NCI-H1417 (cell line): ENCODE data around the gene FASTKD1.
"Not testable (repeated sequence)": the region's sequence is repeated elsewhere in the genome, so short reads cannot be mapped to it uniquely, and the experiment has no call there.

Source experiments
- DNase-seq, 3 experiments: peaks; one replicate each; lab custom pipeline; 2025; lab: John Stamatoyannopoulos, UW

Gene FASTKD1

GRCh38 chr2:169570752-169571151, 2.9 kb downstream of the FASTKD1 start:
- not testable (repeated sequence) for DNase-seq

- DNase-seq = no peak
These were observed 3.7 kb downstream of the FASTKD1 start for GRCh38 chr2:169569948-169570347.

DNA sequence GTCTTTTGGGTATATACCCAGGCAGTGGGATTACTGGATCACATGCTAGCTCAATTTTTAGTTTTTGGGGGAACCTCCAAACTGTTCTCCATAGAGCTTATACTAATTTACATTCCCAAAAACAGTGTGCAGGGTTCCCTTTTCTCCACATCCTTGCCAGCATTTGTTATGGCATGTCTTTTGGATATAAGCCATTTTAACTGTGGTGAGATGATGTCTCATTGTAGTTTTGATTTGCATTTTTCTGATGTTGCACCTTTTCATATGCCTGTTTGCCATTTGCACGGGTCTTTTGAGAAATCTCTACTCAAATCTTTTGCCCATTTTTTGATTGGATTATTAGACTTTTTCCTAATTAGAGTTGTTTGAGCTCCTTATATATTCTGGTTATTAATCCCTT, 8.0 kb downstream of the FASTKD1 start:
- no peak for DNase-seq

DNA sequence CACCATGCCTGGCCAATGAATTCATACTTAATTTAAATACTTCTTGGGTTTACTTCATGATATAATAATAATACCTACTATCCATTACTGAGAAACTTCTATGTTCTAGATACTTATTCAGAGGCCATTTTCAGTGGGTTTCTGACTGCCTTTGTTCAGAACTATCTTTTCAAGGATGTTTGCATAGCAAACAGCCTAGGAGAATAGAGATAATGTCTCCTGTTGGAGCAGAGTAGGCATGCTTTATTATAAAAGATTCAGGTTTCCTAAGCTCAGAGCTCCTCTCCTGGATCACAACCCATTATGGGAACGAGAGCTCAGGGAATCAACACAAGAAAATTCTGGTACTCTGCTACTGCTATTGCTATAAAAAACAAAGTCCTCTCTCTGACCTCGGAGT, 11.1 kb downstream of the FASTKD1 start:
- DNase-seq = no peak

DNA sequence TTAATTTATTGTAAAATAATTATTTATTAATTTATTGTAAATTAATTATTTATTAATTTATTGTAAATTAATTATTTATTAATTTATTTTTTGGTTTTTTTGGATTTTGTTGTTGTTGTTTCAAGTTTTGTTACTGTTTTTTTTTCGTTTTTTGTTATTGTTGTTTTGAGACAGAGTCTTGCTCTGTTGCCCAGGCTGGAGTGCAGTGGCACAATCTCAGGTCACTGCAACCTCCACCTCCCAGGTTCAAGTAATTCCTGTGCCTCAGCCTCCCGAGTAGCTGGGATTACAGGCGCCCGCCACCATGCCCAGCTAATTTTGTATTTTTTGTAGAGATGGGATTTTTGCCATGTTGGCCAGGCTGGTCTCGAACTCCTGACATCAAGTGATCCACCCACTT, 11.6 kb downstream of the FASTKD1 start:
- DNase-seq = not testable (repeated sequence)

DNA sequence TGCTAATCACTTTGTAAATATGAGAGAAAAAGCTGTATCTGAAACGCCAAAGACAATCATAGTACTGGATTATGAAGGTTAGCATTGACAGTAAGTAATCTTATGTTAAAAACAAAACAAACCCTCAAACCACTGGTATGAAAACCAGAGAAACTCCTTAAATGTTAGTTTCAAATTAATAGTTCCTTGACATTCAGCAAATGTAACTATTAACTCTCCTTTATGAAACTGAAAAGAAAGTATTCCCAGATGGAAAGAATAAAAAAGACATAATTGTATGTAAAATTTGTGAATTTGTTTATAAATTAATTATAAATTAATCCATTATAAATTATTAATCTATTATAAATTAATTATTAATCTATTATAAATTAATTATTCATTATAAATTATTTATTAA, 12.3 kb downstream of the FASTKD1 start:
- no peak for DNase-seq

DNA sequence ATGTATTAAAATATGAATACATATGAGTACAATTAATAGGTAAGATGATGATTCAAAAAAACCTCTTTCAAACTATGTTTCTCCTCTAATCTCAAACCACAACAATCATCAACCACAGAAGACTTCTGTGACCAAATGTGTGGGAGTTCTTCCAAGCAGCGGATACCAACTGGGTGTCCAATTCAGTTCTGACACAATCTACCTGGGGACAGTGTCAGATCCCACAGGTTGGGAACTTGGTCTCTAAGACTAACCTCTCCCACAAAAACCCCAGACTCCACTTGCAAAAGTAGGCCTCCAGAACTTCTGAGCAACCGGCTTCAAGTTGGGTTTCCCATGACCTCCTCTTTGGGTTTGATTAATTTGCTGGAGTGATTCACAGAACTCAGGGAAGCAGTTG, 26.9 kb downstream of the FASTKD1 start:
- no peak for DNase-seq

DNA sequence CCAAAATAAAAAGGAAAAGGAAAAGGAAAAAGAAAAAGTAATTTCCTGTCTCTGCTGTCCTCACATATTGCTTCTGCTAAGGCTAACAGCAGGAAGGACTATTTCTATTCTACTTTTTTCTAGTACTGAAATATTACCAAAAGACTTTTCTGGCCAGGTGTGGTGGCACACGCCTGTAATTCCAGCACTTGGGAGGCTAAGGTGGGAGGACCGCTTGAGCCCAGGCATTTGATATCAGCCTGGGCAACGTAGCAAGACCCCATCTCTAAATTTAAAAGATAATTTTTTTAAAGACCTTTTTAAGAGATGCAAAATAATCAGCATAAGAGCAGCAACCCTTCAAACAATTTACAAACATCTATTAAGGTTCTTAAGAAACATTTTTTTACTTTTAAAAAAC, 31.2 kb downstream of the FASTKD1 start:
- no peak for DNase-seq

DNA sequence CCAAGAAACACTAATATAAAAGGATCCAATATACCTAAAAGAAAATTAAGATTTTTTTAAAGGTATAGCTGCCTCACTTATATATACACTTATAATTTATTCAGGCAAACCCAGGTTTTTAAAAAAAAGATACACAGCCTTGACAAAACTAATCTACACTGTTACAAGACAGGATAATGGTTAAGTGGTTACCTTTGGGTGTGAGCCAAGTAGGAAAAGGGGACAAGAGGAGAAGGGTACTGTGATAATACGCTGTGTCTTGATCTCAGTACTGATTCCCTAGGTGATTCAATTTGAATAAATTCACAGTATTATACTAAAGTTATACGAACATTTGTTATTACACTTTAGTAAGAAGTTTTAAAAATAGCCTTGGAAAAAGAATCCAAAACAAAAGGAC, 33.5 kb downstream of the FASTKD1 start:
- DNase-seq = no peak

DNA sequence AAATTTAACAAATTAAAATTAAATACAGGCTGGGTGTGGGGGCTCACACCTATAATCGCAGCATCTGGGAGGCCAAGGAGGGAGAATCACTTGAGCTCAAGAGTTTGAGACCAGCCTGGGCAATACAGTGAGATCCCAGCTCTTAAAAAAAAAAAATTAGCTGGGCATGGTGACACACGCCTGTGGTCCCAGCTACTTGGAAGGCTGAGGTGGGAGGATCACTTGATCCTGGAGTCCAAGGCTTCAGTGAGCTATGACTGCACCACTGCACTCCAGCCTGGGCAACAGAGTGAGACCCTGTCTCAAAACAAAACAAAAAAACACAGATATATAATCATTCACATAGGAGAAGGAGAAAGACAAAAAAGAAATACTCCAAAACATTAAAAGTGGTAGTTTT, 34.2 kb downstream of the FASTKD1 start:
- DNase-seq = not testable (repeated sequence)

GRCh38 chr2:169528271-169528701, 45.4 kb downstream of the FASTKD1 start:
- DNase-seq = peak; percentile 1 to 54 (median 8)

DNA sequence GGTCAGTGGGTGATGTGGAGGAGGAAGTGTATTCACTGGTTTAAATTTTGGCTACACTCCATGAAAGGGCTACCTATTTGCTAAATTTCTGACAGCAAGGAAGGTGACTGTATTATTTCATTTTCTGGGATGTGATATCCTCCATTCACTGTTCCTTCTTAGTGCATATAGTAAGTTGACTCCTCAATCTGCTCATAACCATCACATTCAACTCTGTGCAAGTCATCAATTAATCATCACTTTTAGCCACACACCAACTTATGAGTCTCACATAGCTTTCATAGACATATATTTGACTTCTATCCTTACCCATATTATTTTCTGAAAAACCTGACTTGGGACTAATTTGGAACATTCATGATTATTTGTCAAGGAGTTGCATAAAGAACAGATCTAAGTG, 47.2 kb downstream of the FASTKD1 start:
- no peak for DNase-seq

DNA sequence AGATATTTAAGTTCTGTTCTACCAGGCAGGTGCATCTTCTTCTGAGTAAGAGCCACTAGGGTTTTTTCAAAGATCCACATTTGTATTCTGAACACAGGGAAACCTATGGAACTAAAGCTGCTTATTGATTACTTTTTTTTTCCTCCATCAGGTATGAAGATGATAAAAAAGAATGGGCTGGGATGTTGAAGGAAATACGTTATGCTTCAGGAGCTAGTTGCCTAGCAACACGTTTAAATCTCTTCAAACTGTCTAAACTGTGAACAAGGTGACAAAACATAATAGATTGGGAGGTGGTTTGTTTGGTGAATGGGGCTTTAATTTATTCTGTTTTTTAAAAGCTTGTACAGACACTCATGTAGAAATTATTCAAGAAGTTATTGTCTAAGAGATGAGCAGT, 48.2 kb downstream of the FASTKD1 start:
- DNase-seq = peak in 2 of 3 experiments; percentile 29 to 52

GRCh38 chr2:169523681-169524080, 50.0 kb downstream of the FASTKD1 start:
- no peak for DNase-seq

GRCh38 chr2:169520896-169521295, 52.8 kb downstream of the FASTKD1 start:
- no peak for DNase-seq

DNA sequence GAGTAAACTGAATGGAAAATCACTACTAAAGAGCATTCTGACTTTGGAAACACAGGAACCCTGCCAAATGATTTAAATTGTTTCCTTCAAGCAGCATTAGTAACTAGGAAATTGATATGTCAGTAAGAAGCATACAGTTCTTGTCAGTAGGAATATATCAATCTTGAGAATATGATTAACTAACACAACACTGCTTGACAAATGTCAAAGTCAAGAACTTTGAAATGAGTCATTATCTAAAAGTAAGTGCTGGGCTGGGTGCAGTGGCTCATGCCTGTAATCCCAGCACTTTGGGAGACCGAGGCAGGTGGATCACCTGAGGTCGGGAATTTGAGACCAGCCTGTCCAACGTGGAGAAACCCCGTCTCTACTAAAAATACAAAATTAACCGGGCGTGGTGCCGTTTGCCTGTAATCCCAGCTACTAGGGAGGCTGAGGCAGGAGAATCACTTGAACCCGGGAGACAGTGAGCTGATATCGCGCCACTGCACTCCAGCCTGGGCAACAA, 57.1 kb downstream of the FASTKD1 start:
- DNase-seq = not testable (repeated sequence)

GRCh38 chr2:169514758-169515157, 58.9 kb downstream of the FASTKD1 start:
- DNase-seq = not testable (repeated sequence)

GRCh38 chr2:169513926-169514325, 59.7 kb downstream of the FASTKD1 start:
- no peak for DNase-seq

- DNase-seq = no peak
These were observed 60.6 kb downstream of the FASTKD1 start for GRCh38 chr2:169513094-169513493.

DNA sequence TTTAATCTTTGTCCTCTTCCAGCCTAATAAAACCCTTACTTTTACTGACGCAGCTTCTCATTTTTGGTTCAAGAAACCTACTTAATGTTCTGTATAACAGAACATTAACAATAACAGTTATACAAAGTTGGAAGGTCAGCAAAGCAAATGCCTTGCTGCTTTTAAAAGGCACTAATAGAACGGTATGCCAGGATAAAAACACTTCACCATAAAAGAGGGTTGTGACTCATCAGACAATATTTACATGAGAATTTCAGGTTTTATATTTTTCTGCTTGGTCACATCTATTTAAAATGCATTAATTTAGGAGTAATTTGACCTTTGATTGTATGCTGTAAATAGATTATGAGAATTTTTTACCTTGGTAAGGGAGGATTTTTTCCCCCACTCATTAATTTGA, 61.1 kb downstream of the FASTKD1 start:
- DNase-seq = no peak

DNA sequence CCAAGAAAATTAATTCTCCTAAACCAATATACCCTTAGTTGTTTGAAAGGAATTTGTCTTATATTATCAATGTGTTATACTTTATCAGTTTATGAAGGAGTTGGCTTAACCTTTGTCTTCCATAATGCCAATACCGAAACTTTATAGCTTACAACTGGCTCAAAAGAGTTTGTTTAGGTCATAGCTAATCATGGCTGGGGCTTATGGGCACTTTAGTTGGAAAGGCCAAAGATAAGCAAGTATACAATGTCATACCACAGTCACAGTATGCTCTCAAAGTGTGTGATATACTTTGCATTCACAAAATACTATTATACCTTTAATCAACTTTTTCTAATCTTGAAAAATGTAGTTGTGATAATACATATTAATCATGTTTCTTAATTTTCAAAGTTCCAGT, 61.8 kb downstream of the FASTKD1 start:
- DNase-seq = no peak

DNA sequence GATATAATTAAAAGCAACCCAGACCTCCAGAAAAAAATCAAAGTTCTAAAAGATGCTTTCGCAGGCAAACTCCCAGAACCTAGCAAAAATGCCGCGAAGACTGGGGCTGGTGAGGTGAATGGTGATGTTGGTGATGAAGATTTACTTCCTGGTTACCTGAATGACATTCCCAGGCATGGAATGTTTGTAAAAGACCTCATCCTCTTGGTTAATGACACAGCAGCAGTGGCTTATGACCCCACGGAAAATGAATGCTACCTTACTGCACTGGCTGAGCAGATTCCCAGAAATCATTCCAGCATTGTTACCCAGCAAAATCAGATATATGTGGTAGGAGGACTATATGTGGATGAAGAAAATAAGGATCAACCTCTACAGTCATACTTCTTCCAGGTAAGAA, 63.2 kb downstream of the FASTKD1 start:
- DNase-seq = no peak

- no peak for DNase-seq
These were observed 63.7 kb downstream of the FASTKD1 start for GRCh38 chr2:169509955-169510354.

DNA sequence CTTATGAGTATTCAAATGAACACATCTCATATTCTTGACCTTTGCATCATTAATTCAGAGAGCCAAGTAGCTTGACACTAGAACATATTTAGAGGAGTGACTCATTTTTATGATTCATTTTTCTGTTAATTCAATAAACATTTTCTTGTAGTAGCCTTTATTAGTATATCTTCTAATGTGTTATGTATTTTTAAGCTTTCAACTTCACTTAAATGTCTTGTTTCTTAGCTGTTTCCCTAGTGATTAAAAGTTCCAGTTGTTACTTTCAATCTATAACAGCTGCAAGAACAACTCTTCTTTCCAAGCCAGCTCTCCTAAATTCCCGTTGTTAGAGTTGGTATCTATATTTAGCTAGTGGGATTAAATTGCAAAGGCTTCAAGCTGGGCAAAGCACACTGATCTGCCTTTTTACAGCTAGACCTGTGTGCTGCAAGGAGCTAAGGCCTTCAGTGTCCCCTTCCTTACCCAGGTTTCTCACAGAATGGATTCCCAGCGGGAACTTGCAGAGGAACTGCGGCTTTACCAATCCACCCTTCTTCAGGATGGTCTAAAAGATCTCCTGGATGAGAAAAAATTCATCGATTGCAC, 64.3 kb downstream of the FASTKD1 start, which contains the start of gene KLHL41:
TSS of gene KLHL41 (plus strand) at position 405 of the 588 bp plus-strand sequence. CDS start at position 482, 77 bp downstream.
- peak in 1 of 3 experiments; percentile 19 for DNase-seq
